WTC11 (cell line): ENCODE results near the gene TPST2. TPM values are rescaled to one million over a fixed set of nuclear protein-coding genes. Genes with fewer than 3 reads are reported as not detected.

Source experiments
- ATAC-seq: fragments of 200-7000 bp; cut with Tn5 transposase; 2 replicates; pipeline ENCODE4 v1.10.0; 2021; ENCODE audit warnings: mild to moderate bottlenecking, moderate library complexity
- CTCF ChIA-PET: fragments of 300-600 bp; sonication (Branson Sonifier 250); formaldehyde crosslinking; loops from one replicate; lab custom pipeline; 2021; ENCODE audit warnings: antibody characterized with exemption; lab: Charles Lee
- POLR2A ChIA-PET: fragments of 350-600 bp; sonication (Branson Sonifier 250); formaldehyde crosslinking; loops from one replicate; lab custom pipeline; 2021; ENCODE audit warnings: antibody characterized with exemption; lab: Charles Lee
- DNase-seq: peaks from one replicate; pipeline ENCODE4 v3.0.0; 2021; ENCODE audit warnings: low spot score
- H3K27ac Mint-ChIP-seq: 2 replicates; pipeline ENCODE4 v1.8.0; 2021; ENCODE audit warnings: mixed read lengths
- H3K27me3 Mint-ChIP-seq: 2 replicates; pipeline ENCODE4 v1.8.0; 2021; ENCODE audit warnings: low read depth, mild to moderate bottlenecking, moderate library complexity, mixed read lengths
- H3K36me3 Mint-ChIP-seq: 2 replicates; pipeline ENCODE4 v1.8.0; 2021; ENCODE audit warnings: mixed read lengths
- H3K4me1 Mint-ChIP-seq: 2 replicates; pipeline ENCODE4 v1.8.0; 2022; ENCODE audit warnings: mixed read lengths
- H3K4me3 Mint-ChIP-seq: 2 replicates; pipeline ENCODE4 v1.8.0; 2021; ENCODE audit warnings: mild to moderate bottlenecking, moderate library complexity, mixed read lengths
- H3K9me3 Mint-ChIP-seq: 2 replicates; pipeline ENCODE4 v1.8.0; 2021; ENCODE audit warnings: mixed read lengths
- CREB1 ChIP-seq: sonication (generic); formaldehyde crosslinking; IDR thresholded peaks from 2 replicates; pipeline ENCODE4 v1.8.0; 2023; ENCODE audit warnings: mild to moderate bottlenecking, missing genetic modification reagents
- ETV6 ChIP-seq: sonication (generic); formaldehyde crosslinking; IDR thresholded peaks from 2 replicates; pipeline ENCODE4 v1.8.1; 2022; ENCODE audit warnings: mild to moderate bottlenecking, missing genetic modification reagents
- GTF2I ChIP-seq: fragments of 250-450 bp; sonication (Bioruptor Pico); conservative IDR thresholded peaks from 2 replicates; pipeline ENCODE4 v1.4.0; 2021; ENCODE audit warnings: mild to moderate bottlenecking
- HMGA2 ChIP-seq: fragments of 250-450 bp; sonication (Bioruptor Pico); IDR thresholded peaks from 2 replicates; pipeline ENCODE4 v1.4.0; 2021; ENCODE audit warnings: mild to moderate bottlenecking, moderate library complexity
- MYBL2 ChIP-seq: sonication (generic); formaldehyde crosslinking; IDR thresholded peaks from 2 replicates; pipeline ENCODE4 v1.8.1; 2023; ENCODE audit warnings: mild to moderate bottlenecking, moderate library complexity, missing genetic modification reagents
- PRRX2 ChIP-seq: fragments of 250-450 bp; sonication (Bioruptor Pico); IDR thresholded peaks from 2 replicates; pipeline ENCODE4 v1.8.0; 2021; ENCODE audit warnings: mild to moderate bottlenecking
- RORB ChIP-seq: fragments of 250-450 bp; sonication (Bioruptor Pico); IDR thresholded peaks from 2 replicates; pipeline ENCODE4 v1.9.0; 2021; ENCODE audit warnings: mild to moderate bottlenecking
- SMAD4 ChIP-seq: sonication (generic); formaldehyde crosslinking; IDR thresholded peaks from 2 replicates; pipeline ENCODE4 v1.8.0; 2022; ENCODE audit warnings: mild to moderate bottlenecking, missing genetic modification reagents
- SP1 ChIP-seq: sonication (generic); formaldehyde crosslinking; conservative IDR thresholded peaks from 2 replicates; pipeline ENCODE4 v1.8.1; 2022; ENCODE audit warnings: missing genetic modification reagents
- ZNF138 ChIP-seq: sonication (generic); formaldehyde crosslinking; conservative IDR thresholded peaks from 2 replicates; pipeline ENCODE4 v1.8.1; 2022; ENCODE audit warnings: mild to moderate bottlenecking, moderate library complexity, missing genetic modification reagents
- ZNF232 ChIP-seq: sonication (generic); formaldehyde crosslinking; IDR thresholded peaks from 2 replicates; pipeline ENCODE4 v1.8.0; 2022; ENCODE audit warnings: mild to moderate bottlenecking, missing genetic modification reagents
- ZNF396 ChIP-seq: fragments of 250-450 bp; sonication (Bioruptor Pico); IDR thresholded peaks from 2 replicates; pipeline ENCODE4 v1.8.0; 2021; ENCODE audit warnings: mild to moderate bottlenecking, moderate library complexity, borderline replicate concordance
- total RNA-seq: library from RNA; stranded (reverse); gene quantifications from 3 replicates; pipeline ENCODE4 v1.2.3, GENCODE V29; 2021
- TF ChIP-seq, protein P1 (sequence below): sonication (generic); formaldehyde crosslinking; IDR thresholded peaks from 2 replicates; pipeline ENCODE4 v1.8.1; 2022; ENCODE audit warnings: missing genetic modification reagents, borderline replicate concordance
- TF ChIP-seq, protein P2 (sequence below): sonication (generic); formaldehyde crosslinking; IDR thresholded peaks from 2 replicates; pipeline ENCODE4 v1.8.1; 2022; ENCODE audit warnings: mild to moderate bottlenecking, moderate library complexity, missing genetic modification reagents
- TF ChIP-seq, protein P3 (sequence below): sonication (generic); formaldehyde crosslinking; IDR thresholded peaks from 2 replicates; pipeline ENCODE4 v1.8.1; 2023; ENCODE audit warnings: mild to moderate bottlenecking, missing genetic modification reagents
- TF ChIP-seq, protein P4 (sequence below): fragments of 250-450 bp; sonication (Bioruptor Pico); IDR thresholded peaks from 2 replicates; pipeline ENCODE4 v2.1.2; 2022; ENCODE audit warnings: mild to moderate bottlenecking, moderate library complexity
- TF ChIP-seq, protein P5 (sequence below): sonication (generic); formaldehyde crosslinking; IDR thresholded peaks from 2 replicates; pipeline ENCODE4 v1.8.0; 2023; ENCODE audit warnings: missing genetic modification reagents
- TF ChIP-seq, protein P6 (sequence below): sonication (generic); formaldehyde crosslinking; IDR thresholded peaks from 2 replicates; pipeline ENCODE4 v1.8.0; 2023; ENCODE audit warnings: mild to moderate bottlenecking, missing genetic modification reagents
- TF ChIP-seq, protein P7 (sequence below): fragments of 250-450 bp; sonication (Bioruptor Pico); IDR thresholded peaks from 2 replicates; pipeline ENCODE4 v1.9.0; 2021; ENCODE audit warnings: mild to moderate bottlenecking
- TF ChIP-seq, protein P8 (sequence below): sonication (generic); formaldehyde crosslinking; IDR thresholded peaks from 2 replicates; pipeline ENCODE4 v1.8.1; 2022; ENCODE audit warnings: mild to moderate bottlenecking, missing genetic modification reagents, moderate library complexity, borderline replicate concordance

The TPST2 gene
- total RNA-seq, 1 experiment from 2014 or later, result 84.2 TPM

DNA sequence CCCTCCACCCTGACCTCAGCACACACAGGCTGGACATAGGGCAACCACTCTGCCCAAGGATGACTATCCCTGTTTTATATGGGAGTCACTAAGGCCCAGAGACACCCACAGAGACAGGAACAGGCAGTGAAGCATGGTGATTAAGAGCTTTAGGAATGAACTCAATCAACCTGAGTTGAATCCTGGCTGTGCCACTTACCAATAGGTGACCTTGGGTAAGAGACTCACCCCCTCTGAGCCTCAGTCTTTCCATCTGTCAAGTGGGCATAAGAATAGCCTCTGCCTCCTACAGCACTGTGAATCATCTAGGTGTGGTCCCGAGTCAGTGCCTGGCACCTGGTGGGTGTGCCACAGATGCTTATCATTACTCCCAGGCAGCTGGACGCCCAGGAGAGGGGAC lies 21.1 kb upstream of the TPST2 start (continued):
- TF ChIP-seq, protein P1, sequence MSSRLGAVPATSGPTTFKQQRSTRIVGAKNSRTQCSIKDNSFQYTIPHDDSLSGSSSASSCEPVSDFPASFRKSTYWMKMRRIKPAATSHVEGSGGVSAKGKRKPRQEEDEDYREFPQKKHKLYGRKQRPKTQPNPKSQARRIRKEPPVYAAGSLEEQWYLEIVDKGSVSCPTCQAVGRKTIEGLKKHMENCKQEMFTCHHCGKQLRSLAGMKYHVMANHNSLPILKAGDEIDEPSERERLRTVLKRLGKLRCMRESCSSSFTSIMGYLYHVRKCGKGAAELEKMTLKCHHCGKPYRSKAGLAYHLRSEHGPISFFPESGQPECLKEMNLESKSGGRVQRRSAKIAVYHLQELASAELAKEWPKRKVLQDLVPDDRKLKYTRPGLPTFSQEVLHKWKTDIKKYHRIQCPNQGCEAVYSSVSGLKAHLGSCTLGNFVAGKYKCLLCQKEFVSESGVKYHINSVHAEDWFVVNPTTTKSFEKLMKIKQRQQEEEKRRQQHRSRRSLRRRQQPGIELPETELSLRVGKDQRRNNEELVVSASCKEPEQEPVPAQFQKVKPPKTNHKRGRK (CRISPR knock-in tag), result no peak

DNA sequence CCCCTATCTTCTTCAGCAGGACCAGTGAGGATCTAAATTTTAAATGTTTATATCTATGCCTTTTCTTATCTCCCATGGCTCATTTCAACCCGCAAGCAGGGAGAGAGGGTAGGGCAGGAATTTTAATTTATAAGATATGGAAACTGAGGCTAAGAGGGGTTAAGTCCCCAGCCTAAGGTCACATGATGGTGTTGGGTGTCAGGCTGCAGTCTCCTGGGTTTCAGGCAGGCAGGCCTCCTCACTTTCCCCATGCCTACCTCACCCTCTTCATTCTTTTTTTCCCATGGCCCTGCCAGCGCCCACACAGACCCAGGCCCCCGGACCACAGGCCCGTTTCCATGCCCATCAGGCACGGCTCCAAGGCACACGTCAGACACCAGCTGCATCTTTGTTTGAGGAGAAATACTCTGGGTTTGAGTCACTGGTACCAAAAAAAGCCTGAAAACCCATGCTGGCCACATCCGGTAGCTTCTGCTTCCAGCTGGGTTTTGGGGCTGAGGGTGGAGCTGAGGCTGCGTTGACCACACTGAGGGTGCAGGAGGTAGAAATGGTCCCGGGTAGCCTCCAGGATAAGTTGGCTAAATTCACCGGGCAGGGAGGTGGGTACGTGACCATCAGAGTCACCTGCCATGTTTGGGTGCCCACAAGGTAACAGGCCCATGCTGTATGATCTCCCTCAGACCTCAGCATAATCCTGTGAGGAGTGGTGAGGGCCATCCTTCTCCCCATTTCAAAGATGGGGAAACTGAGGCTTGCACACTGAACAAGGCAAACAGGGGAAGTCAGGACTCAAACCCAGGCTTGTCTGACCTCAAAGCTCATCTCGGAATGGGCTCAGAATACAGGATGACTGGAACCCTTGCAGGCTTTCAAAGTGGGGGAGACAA lies 20.4 kb upstream of the TPST2 start:
- peaks cover 59% of the 10 kb centered on the region for H3K27me3 Mint-ChIP-seq
- H3K4me1 Mint-ChIP-seq, result peaks cover 57% of the 10 kb centered on the region
- CTCF ChIA-PET, result interaction anchor here (1.1 kb wide), 1 partner anchor 26 kb away, joined by 3 read pairs; no protein-coding TSS in a partner anchor

DNA sequence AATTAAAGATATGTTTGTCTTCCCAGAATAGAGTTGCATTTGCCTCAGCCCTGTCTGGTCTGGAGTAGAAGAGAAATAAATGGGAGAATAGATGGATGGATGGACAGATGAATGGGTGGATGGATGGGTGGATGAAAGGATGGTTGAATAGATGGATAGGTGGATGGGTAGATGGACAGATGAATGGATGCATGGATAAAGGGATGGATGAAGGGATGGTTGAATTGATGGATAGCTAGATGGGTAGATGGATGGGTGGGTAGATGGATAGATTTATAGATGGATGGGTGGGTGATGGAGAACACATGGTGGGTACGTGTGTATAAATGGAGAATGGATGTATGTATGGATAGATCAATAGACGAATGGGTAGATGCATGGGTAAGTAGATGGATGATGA lies 19.4 kb upstream of the TPST2 start:
- ATAC-seq (no peak), DNase-seq (no peak)
- Mint-ChIP-seq H3K27ac (no peak overlapping the region), H3K9me3 (no peaks in the 10 kb centered on the region), H3K4me3 (no peak overlapping the region), H3K27me3 (peaks cover 51% of the 10 kb centered on the region), H3K4me1 (peaks cover 49% of the 10 kb centered on the region), H3K36me3 (no peaks in the 10 kb centered on the region)
- POLR2A ChIA-PET, result no interaction called here
- CTCF ChIA-PET, result no interaction called here
- TF ChIP-seq SP1, result no peak
- TF ChIP-seq, protein P2, sequence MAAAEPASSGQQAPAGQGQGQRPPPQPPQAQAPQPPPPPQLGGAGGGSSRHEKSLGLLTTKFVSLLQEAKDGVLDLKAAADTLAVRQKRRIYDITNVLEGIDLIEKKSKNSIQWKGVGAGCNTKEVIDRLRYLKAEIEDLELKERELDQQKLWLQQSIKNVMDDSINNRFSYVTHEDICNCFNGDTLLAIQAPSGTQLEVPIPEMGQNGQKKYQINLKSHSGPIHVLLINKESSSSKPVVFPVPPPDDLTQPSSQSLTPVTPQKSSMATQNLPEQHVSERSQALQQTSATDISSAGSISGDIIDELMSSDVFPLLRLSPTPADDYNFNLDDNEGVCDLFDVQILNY, result no peak
- TF ChIP-seq, protein P3, sequence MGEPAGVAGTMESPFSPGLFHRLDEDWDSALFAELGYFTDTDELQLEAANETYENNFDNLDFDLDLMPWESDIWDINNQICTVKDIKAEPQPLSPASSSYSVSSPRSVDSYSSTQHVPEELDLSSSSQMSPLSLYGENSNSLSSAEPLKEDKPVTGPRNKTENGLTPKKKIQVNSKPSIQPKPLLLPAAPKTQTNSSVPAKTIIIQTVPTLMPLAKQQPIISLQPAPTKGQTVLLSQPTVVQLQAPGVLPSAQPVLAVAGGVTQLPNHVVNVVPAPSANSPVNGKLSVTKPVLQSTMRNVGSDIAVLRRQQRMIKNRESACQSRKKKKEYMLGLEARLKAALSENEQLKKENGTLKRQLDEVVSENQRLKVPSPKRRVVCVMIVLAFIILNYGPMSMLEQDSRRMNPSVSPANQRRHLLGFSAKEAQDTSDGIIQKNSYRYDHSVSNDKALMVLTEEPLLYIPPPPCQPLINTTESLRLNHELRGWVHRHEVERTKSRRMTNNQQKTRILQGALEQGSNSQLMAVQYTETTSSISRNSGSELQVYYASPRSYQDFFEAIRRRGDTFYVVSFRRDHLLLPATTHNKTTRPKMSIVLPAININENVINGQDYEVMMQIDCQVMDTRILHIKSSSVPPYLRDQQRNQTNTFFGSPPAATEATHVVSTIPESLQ, result no peak
- TF ChIP-seq, protein P4, sequence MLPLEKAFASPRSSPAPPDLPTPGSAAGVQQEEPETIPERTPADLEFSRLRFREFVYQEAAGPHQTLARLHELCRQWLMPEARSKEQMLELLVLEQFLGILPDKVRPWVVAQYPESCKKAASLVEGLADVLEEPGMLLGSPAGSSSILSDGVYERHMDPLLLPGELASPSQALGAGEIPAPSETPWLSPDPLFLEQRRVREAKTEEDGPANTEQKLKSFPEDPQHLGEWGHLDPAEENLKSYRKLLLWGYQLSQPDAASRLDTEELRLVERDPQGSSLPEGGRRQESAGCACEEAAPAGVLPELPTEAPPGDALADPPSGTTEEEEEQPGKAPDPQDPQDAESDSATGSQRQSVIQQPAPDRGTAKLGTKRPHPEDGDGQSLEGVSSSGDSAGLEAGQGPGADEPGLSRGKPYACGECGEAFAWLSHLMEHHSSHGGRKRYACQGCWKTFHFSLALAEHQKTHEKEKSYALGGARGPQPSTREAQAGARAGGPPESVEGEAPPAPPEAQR (CRISPR knock-in tag), result no peak
- no peak for TF ChIP-seq PRRX2 (CRISPR knock-in tag)
- TF ChIP-seq, protein P5, sequence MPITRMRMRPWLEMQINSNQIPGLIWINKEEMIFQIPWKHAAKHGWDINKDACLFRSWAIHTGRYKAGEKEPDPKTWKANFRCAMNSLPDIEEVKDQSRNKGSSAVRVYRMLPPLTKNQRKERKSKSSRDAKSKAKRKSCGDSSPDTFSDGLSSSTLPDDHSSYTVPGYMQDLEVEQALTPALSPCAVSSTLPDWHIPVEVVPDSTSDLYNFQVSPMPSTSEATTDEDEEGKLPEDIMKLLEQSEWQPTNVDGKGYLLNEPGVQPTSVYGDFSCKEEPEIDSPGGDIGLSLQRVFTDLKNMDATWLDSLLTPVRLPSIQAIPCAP (CRISPR knock-in tag), result no peak
- TF ChIP-seq MYBL2 (CRISPR knock-in tag), result no peak
- TF ChIP-seq ZNF138 (CRISPR knock-in tag), result no peak

More for the DNA sequence above, 20.4 kb upstream of the TPST2 start:
- no peak for TF ChIP-seq CREB1
- no peak for TF ChIP-seq ETV6 (CRISPR knock-in tag)
- TF ChIP-seq, protein P6, sequence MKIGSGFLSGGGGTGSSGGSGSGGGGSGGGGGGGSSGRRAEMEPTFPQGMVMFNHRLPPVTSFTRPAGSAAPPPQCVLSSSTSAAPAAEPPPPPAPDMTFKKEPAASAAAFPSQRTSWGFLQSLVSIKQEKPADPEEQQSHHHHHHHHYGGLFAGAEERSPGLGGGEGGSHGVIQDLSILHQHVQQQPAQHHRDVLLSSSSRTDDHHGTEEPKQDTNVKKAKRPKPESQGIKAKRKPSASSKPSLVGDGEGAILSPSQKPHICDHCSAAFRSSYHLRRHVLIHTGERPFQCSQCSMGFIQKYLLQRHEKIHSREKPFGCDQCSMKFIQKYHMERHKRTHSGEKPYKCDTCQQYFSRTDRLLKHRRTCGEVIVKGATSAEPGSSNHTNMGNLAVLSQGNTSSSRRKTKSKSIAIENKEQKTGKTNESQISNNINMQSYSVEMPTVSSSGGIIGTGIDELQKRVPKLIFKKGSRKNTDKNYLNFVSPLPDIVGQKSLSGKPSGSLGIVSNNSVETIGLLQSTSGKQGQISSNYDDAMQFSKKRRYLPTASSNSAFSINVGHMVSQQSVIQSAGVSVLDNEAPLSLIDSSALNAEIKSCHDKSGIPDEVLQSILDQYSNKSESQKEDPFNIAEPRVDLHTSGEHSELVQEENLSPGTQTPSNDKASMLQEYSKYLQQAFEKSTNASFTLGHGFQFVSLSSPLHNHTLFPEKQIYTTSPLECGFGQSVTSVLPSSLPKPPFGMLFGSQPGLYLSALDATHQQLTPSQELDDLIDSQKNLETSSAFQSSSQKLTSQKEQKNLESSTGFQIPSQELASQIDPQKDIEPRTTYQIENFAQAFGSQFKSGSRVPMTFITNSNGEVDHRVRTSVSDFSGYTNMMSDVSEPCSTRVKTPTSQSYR, result no peak
- TF ChIP-seq RORB (CRISPR knock-in tag), result no peak
- TF ChIP-seq, protein P7, sequence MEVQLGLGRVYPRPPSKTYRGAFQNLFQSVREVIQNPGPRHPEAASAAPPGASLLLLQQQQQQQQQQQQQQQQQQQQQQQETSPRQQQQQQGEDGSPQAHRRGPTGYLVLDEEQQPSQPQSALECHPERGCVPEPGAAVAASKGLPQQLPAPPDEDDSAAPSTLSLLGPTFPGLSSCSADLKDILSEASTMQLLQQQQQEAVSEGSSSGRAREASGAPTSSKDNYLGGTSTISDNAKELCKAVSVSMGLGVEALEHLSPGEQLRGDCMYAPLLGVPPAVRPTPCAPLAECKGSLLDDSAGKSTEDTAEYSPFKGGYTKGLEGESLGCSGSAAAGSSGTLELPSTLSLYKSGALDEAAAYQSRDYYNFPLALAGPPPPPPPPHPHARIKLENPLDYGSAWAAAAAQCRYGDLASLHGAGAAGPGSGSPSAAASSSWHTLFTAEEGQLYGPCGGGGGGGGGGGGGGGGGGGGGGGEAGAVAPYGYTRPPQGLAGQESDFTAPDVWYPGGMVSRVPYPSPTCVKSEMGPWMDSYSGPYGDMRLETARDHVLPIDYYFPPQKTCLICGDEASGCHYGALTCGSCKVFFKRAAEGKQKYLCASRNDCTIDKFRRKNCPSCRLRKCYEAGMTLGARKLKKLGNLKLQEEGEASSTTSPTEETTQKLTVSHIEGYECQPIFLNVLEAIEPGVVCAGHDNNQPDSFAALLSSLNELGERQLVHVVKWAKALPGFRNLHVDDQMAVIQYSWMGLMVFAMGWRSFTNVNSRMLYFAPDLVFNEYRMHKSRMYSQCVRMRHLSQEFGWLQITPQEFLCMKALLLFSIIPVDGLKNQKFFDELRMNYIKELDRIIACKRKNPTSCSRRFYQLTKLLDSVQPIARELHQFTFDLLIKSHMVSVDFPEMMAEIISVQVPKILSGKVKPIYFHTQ (CRISPR knock-in tag), result no peak
- TF ChIP-seq GTF2I, result no peak
- TF ChIP-seq HMGA2 (CRISPR knock-in tag), result no peak
- no peak for TF ChIP-seq ZNF232 (CRISPR knock-in tag)
- TF ChIP-seq, protein P8, sequence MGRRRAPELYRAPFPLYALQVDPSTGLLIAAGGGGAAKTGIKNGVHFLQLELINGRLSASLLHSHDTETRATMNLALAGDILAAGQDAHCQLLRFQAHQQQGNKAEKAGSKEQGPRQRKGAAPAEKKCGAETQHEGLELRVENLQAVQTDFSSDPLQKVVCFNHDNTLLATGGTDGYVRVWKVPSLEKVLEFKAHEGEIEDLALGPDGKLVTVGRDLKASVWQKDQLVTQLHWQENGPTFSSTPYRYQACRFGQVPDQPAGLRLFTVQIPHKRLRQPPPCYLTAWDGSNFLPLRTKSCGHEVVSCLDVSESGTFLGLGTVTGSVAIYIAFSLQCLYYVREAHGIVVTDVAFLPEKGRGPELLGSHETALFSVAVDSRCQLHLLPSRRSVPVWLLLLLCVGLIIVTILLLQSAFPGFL (CRISPR knock-in tag), result no peak
- TF ChIP-seq ZNF396, result no peak
- no peak for TF ChIP-seq SMAD4 (CRISPR knock-in tag)
- no peak overlapping the region for H3K27ac Mint-ChIP-seq
- no peak for DNase-seq
- H3K4me3 Mint-ChIP-seq, result no peak overlapping the region
- ATAC-seq, result no peak
- H3K36me3 Mint-ChIP-seq, result no peaks in the 10 kb centered on the region
- no peaks in the 10 kb centered on the region for H3K9me3 Mint-ChIP-seq
- POLR2A ChIA-PET, result no interaction called here
